SK-N-SH treated with all-trans-retinoic acid at 6 μM for 48 hours (cell line): Measurements from ENCODE around the gene EPB41L2.
"Not testable (repeated sequence)": the region's sequence is repeated elsewhere in the genome, so short reads cannot be mapped to it uniquely, and the experiment has no call there.

Experiments used
- ATAC-seq: fragments of 200-7000 bp; cut with Tn5 transposase; 3 replicates; pipeline ENCODE4 v1.9.1; 2020; ENCODE audit warnings: mild to moderate bottlenecking, moderate library complexity
- ARNTL ChIP-seq: fragments of 450-650 bp; formaldehyde crosslinking; IDR thresholded peaks from 2 replicates; pipeline ENCODE4 v1.5.0; 2020; ENCODE audit warnings: low read depth, mild to moderate bottlenecking, moderate library complexity, borderline replicate concordance
- BACH2 ChIP-seq: fragments of 250-450 bp; sonication (Bioruptor Pico); IDR thresholded peaks from 2 replicates; pipeline ENCODE4 v1.9.0; 2021; ENCODE audit warnings: mild to moderate bottlenecking, borderline replicate concordance
- CREB5 ChIP-seq: fragments of 250-450 bp; sonication (Bioruptor Pico); IDR thresholded peaks from 2 replicates; pipeline ENCODE4 v1.5.1; 2020; ENCODE audit warnings: low read depth, mild to moderate bottlenecking, moderate library complexity
- CSDC2 ChIP-seq: fragments of 250-450 bp; sonication (Bioruptor Pico); IDR thresholded peaks from 2 replicates; pipeline ENCODE4 v1.5.0; 2020; ENCODE audit warnings: mild to moderate bottlenecking, moderate library complexity
- ESRRG ChIP-seq: fragments of 250-450 bp; sonication (Bioruptor Pico); IDR thresholded peaks from 2 replicates; pipeline ENCODE4 v1.6.1; 2021; ENCODE audit warnings: mild to moderate bottlenecking
- OSR1 ChIP-seq: fragments of 250-450 bp; sonication (Bioruptor Pico); IDR thresholded peaks from 2 replicates; pipeline ENCODE4 v1.8.0; 2022; ENCODE audit warnings: moderate library complexity, mild to moderate bottlenecking, inconsistent platforms
- PATZ1 ChIP-seq: fragments of 250-450 bp; sonication (Bioruptor Pico); IDR thresholded peaks from 2 replicates; pipeline ENCODE4 v1.8.0; 2020; ENCODE audit warnings: mild to moderate bottlenecking, moderate library complexity, borderline replicate concordance
- POU6F1 ChIP-seq: fragments of 250-450 bp; sonication (Bioruptor Pico); IDR thresholded peaks from 2 replicates; pipeline ENCODE4 v1.8.0; 2021; ENCODE audit warnings: low read depth, mild to moderate bottlenecking, moderate library complexity, borderline replicate concordance
- SNAI2 ChIP-seq: fragments of 250-450 bp; sonication (Bioruptor Pico); IDR thresholded peaks from 2 replicates; pipeline ENCODE4 v1.5.0; 2020; ENCODE audit warnings: mild to moderate bottlenecking, moderate library complexity
- TCF4 ChIP-seq: fragments of 250-450 bp; sonication (Bioruptor Pico); IDR thresholded peaks from 2 replicates; pipeline ENCODE4 v1.8.0; 2021; ENCODE audit warnings: mild to moderate bottlenecking, moderate library complexity, borderline replicate concordance
- TSHZ2 ChIP-seq: fragments of 250-450 bp; sonication (Bioruptor Pico); IDR thresholded peaks from 2 replicates; pipeline ENCODE4 v1.5.0; 2020; ENCODE audit warnings: mild to moderate bottlenecking, moderate library complexity
- ZC3H10 ChIP-seq: fragments of 250-450 bp; sonication (Bioruptor Pico); IDR thresholded peaks from 2 replicates; pipeline ENCODE4 v1.5.1; 2021; ENCODE audit warnings: mild to moderate bottlenecking, moderate library complexity
- ZFP30 ChIP-seq: fragments of 450-650 bp; formaldehyde crosslinking; IDR thresholded peaks from 2 replicates; pipeline ENCODE4 v1.5.0; 2022; ENCODE audit warnings: mild to moderate bottlenecking, moderate library complexity
- ZNF565 ChIP-seq: fragments of 450-650 bp; formaldehyde crosslinking; conservative IDR thresholded peaks from 2 replicates; pipeline ENCODE4 v1.5.0; 2020; ENCODE audit warnings: low read depth, mild to moderate bottlenecking, moderate library complexity
- ZNF70 ChIP-seq: fragments of 450-650 bp; formaldehyde crosslinking; IDR thresholded peaks from 2 replicates; pipeline ENCODE4 v1.5.0; 2020; ENCODE audit warnings: mild to moderate bottlenecking, moderate library complexity
- ZNF8 ChIP-seq: fragments of 450-650 bp; formaldehyde crosslinking; IDR thresholded peaks from 2 replicates; pipeline ENCODE4 v1.5.0; 2020; ENCODE audit warnings: mild to moderate bottlenecking, moderate library complexity

The EPB41L2 gene

GRCh38 chr6:130920969-130921368 is 142.1 kb downstream of the EPB41L2 start:
- TF ChIP-seq OSR1 (CRISPR knock-in tag) (no peak), ZNF565 (CRISPR knock-in tag) (no peak), BACH2 (no peak), ZFP30 (CRISPR knock-in tag) (no peak), ZC3H10 (CRISPR knock-in tag) (no peak), POU6F1 (CRISPR knock-in tag) (no peak), ARNTL (CRISPR knock-in tag) (no peak), PATZ1 (CRISPR knock-in tag) (no peak), SNAI2 (CRISPR knock-in tag) (no peak), ZNF70 (CRISPR knock-in tag) (no peak), CREB5 (no peak), ESRRG (CRISPR knock-in tag) (no peak)
- no peak for ATAC-seq

GRCh38 chr6:130918171-130918570 is 144.9 kb downstream of the EPB41L2 start:
- ATAC-seq: no peak
- no peak for TF ChIP-seq CSDC2 (CRISPR knock-in tag)
- no peak for TF ChIP-seq TCF4 (CRISPR knock-in tag)
- TF ChIP-seq OSR1 (CRISPR knock-in tag): no peak
- TF ChIP-seq TSHZ2 (CRISPR knock-in tag): no peak
- TF ChIP-seq ZNF70 (CRISPR knock-in tag): no peak
- no peak for TF ChIP-seq ESRRG (CRISPR knock-in tag)

GRCh38 chr6:130915606-130916005 is 147.4 kb downstream of the EPB41L2 start:
- not testable (repeated sequence) for ATAC-seq

GRCh38 chr6:130913120-130913519 is 149.9 kb downstream of the EPB41L2 start:
- no peak for ATAC-seq
- TF ChIP-seq CREB5 (no peak), ZNF8 (CRISPR knock-in tag) (no peak), OSR1 (CRISPR knock-in tag) (no peak)
- TF ChIP-seq, all 23 proteins: peak for 0

- no peak for TF ChIP-seq TSHZ2 (CRISPR knock-in tag)
- TF ChIP-seq CSDC2 (CRISPR knock-in tag): no peak
- ATAC-seq: no peak
These were observed 150.6 kb downstream of the EPB41L2 start for GRCh38 chr6:130912434-130912833.
